ENCODE data around the gene BAIAP2. TPM values are rescaled to one million over a fixed set of nuclear protein-coding genes. Genes with fewer than 3 reads are reported as not detected.

The BAIAP2 gene
- total RNA-seq, 1 donor, result 27.5 TPM

DNA sequence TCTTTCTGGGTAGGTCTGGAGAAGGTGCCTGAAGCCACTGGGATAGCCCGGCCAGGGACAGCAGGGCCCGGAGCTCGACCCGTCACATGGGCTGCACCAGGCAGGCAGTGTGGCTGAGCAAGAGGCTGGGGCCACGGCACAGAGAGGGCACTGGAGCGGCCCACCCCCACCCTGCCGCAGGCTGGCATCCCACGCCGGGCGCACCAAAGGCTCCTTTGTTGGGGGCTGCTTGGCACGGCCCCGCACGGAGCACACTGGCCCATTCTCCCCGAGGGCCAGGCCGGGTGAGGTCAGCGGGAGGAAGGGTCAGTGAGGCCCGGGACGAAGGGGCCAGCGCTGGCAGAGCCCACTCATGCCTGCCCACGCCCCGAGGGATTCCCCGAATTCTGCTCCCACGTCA, 93.8 kb downstream of the BAIAP2 start:
- no peak for TF ChIP-seq CTCF (IDR thresholded peaks at IDR 0.05; ENCODE audit: insufficient read depth, low read length)
- no peak overlapping the region for H3K4me3 ChIP-seq (ENCODE audit: low read depth, low read length)
- DNase-seq (ENCODE audit: low read depth), result no peak

GRCh38 chr17:81129289-81129688, 94.3 kb downstream of the BAIAP2 start:
- no peak for TF ChIP-seq CTCF (IDR thresholded peaks at IDR 0.05; ENCODE audit: insufficient read depth, low read length)
- no peak for DNase-seq (ENCODE audit: low read depth)
- H3K4me3 ChIP-seq (ENCODE audit: low read depth, low read length), result no peak overlapping the region

- TF ChIP-seq CTCF (IDR thresholded peaks at IDR 0.05; ENCODE audit: insufficient read depth, low read length), result no peak
Observed at GRCh38 chr17:81129711-81130367, 94.9 kb downstream of the BAIAP2 start.

GRCh38 chr17:81130385-81131361, 95.7 kb downstream of the BAIAP2 start:
- no peak for TF ChIP-seq CTCF (IDR thresholded peaks at IDR 0.05; ENCODE audit: insufficient read depth, low read length)
- DNase-seq (ENCODE audit: low read depth), result no peak
- H3K4me3 ChIP-seq (ENCODE audit: low read depth, low read length), result no peak overlapping the region

More at GRCh38 chr17:81129711-81130367, 94.9 kb downstream of the BAIAP2 start:
- DNase-seq (ENCODE audit: low read depth), result no peak
- H3K4me3 ChIP-seq (ENCODE audit: low read depth, low read length), result no peak overlapping the region

DNA sequence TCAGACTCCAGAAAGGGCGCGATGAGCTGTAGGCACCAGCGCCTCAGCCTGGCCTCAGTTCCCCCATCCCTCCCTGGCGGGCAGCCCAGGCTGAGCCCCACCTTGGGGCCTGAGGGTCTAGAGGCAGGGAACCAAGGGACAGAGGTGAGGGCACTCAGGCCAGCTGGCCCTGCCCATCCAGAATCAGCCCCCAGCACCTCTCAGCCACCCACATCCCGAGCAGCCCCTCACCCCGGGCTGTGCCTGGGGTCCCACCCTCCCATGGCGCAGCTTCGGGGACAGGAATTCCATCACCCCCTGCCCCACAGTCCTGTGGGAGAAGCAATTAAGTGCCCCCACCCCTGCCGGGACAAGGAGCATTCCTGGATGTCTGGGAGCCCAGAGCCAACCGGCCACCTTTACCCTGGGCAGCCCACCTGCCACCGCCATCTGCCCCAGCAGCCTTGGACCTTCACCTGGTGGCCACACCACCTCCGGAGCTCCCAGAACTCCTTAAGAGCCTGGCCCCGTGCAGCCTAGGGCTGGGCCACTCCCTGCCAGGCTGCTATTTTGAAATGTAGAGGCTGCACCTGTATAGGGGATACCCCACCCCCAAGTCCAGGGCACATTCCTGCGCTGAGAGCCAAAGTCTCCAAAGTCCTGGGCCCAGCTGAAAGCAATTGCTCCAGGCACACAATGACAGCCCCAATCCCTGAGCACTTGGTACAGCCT, 96.7 kb downstream of the BAIAP2 start:
- no peak overlapping the region for H3K4me3 ChIP-seq (ENCODE audit: low read depth, low read length)
- TF ChIP-seq CTCF (IDR thresholded peaks at IDR 0.05; ENCODE audit: insufficient read depth, low read length), result no peak
- no peak for DNase-seq (ENCODE audit: low read depth)

GRCh38 chr17:81132197-81132540, 97.2 kb downstream of the BAIAP2 start:
- no peak for TF ChIP-seq CTCF (IDR thresholded peaks at IDR 0.05; ENCODE audit: insufficient read depth, low read length)
- no peak overlapping the region for H3K4me3 ChIP-seq (ENCODE audit: low read depth, low read length)
- no peak for DNase-seq (ENCODE audit: low read depth)

Measured in fibroblast of the aortic adventitia (primary cell).